Fibroblast of lung (primary cell): ENCODE results near the gene ZNF281. TPM values are rescaled to one million over a fixed set of nuclear protein-coding genes. Genes with fewer than 3 reads are reported as not detected.

Source experiments
- DNase-seq, 2 donors: peaks; one replicate each; pipeline versions ENCODE4 v3.0.0 to v3.0.0-alpha.2; 2010; ENCODE audit warnings: low read depth in 2 of 2
- H2AFZ ChIP-seq: 2 replicates; pipeline ENCODE4 v1.5.1; 2012; ENCODE audit warnings: low read length, control low read depth, inconsistent platforms
- H3K27ac ChIP-seq: 2 replicates; pipeline ENCODE4 v1.5.1; 2011; ENCODE audit warnings: low read length, control low read depth; ENCODE audit not compliant: insufficient read depth
- H3K27me3 ChIP-seq: 2 replicates; pipeline ENCODE4 v1.5.1; 2011; ENCODE audit warnings: mild to moderate bottlenecking, low read length; ENCODE audit not compliant: control insufficient read depth, insufficient read depth
- H3K36me3 ChIP-seq: 2 replicates; pipeline ENCODE4 v1.5.1; 2011; ENCODE audit warnings: low read length; ENCODE audit not compliant: control insufficient read depth, insufficient read depth
- H3K4me1 ChIP-seq: 2 replicates; pipeline ENCODE4 v1.5.1; 2011; ENCODE audit warnings: low read length; ENCODE audit not compliant: control insufficient read depth, insufficient read depth; ENCODE audit errors: extremely low read depth
- H3K4me2 ChIP-seq: 2 replicates; pipeline ENCODE4 v1.5.1; 2011; ENCODE audit warnings: low read length, control low read depth; ENCODE audit not compliant: insufficient read depth; ENCODE audit errors: extremely low read depth
- H3K4me3 ChIP-seq, 4 experiments: fragments of 200-600 bp in 1 of 4; sonication (generic) in 1 of 4; replicated peaks in 1 of 4; 2 replicates each; pipeline ENCODE4 v1.5.1; 2011 to 2016; ENCODE audit warnings: low read length in 4 of 4, low read depth in 3 of 4, mild to moderate bottlenecking in 3 of 4, control low read depth in 2 of 4, inconsistent platforms in 1 of 4, mixed read lengths in 1 of 4; ENCODE audit not compliant: insufficient read depth in 1 of 4; ENCODE audit errors: control extremely low read depth in 1 of 4
- H3K79me2 ChIP-seq: 2 replicates; pipeline ENCODE4 v1.5.1; 2012; ENCODE audit warnings: mild to moderate bottlenecking, low read length, inconsistent platforms; ENCODE audit not compliant: control insufficient read depth, insufficient read depth
- H3K9ac ChIP-seq: 2 replicates; pipeline ENCODE4 v1.5.1; 2011; ENCODE audit warnings: mild to moderate bottlenecking, low read length, control low read depth; ENCODE audit not compliant: insufficient read depth
- H3K9me3 ChIP-seq: 2 replicates; pipeline ENCODE4 v1.5.1; 2012; ENCODE audit warnings: low read depth, low read length; ENCODE audit not compliant: control insufficient read depth, insufficient read depth
- H4K20me1 ChIP-seq: 2 replicates; pipeline ENCODE4 v1.5.1; 2011; ENCODE audit warnings: low read length; ENCODE audit not compliant: control insufficient read depth, insufficient read depth; ENCODE audit errors: extremely low read depth
- EZH2 ChIP-seq: IDR thresholded peaks from 2 replicates; pipeline ENCODE4 v1.5.1; 2012; ENCODE audit warnings: low read length, control low read depth, mild to moderate bottlenecking; ENCODE audit errors: missing control alignments
- polyA plus RNA-seq, 2 donors: library from polyadenylated mRNA; depleted of rRNA in 1 of 2; stranded (reverse) in 1 of 2; unstranded in 1 of 2; fragments of >200 nt; gene quantifications; 2 replicates each; pipeline ENCODE4 v1.2.1, GENCODE V29; 2011 to 2012; ENCODE audit warnings: missing spikeins in 1 of 2
- total RNA-seq: library from RNA; depleted of rRNA; stranded (reverse); fragments of >200 nt; gene quantifications from 2 replicates; pipeline ENCODE4 v1.2.1, GENCODE V29; 2014
- TF ChIP-seq, protein P1 (sequence below), 2 donors: IDR thresholded peaks in 1 of 2; conservative IDR thresholded peaks in 1 of 2; 1 replicate in 1 of 2; 2 replicates in 1 of 2; pipeline ENCODE4 v1.5.1; 2011 to 2012; ENCODE audit warnings: low read length in 2 of 2, control low read depth in 1 of 2, inconsistent platforms in 1 of 2, low read depth in 1 of 2, mild to moderate bottlenecking in 1 of 2

Gene ZNF281
- total and polyA plus RNA-seq, 2 donors (not counting 1 experiment from before 2014, with no cell fraction given) = 14.0 to 39.0 TPM

DNA sequence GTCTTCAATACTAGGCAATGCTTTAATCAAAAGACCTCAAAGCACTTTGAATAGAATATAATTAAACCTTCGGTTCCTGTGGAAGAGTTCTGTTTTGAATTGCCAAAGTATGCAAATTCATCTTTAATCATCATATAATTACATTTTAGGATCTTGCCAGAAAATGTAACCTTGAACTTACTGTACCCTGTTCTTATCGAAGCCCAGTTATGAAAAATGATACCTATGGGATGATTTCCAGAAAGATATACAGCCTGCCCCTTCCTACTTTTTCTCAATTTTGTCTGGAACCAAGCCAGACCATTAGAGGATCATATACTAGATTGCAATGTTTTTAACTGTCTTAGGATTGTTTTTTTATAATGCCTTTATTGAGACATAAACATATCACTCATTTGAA lies 34.0 kb upstream of the ZNF281 start:
- Histone ChIP-seq H2AFZ (no peak overlapping the region), H3K36me3 (no peaks in the 10 kb centered on the region), H3K27ac (no peak overlapping the region), H3K9me3 (no peaks in the 10 kb centered on the region), H4K20me1 (no peaks in the 10 kb centered on the region), H3K79me2 (no peaks in the 10 kb centered on the region), H3K4me1 (no peaks in the 10 kb centered on the region), H3K9ac (no peak overlapping the region), H3K4me2 (no peak overlapping the region), H3K27me3 (no peaks in the 10 kb centered on the region), H3K4me3 (no peak overlapping the region)
- TF ChIP-seq EZH2 = no peak
- TF ChIP-seq, protein P1, sequence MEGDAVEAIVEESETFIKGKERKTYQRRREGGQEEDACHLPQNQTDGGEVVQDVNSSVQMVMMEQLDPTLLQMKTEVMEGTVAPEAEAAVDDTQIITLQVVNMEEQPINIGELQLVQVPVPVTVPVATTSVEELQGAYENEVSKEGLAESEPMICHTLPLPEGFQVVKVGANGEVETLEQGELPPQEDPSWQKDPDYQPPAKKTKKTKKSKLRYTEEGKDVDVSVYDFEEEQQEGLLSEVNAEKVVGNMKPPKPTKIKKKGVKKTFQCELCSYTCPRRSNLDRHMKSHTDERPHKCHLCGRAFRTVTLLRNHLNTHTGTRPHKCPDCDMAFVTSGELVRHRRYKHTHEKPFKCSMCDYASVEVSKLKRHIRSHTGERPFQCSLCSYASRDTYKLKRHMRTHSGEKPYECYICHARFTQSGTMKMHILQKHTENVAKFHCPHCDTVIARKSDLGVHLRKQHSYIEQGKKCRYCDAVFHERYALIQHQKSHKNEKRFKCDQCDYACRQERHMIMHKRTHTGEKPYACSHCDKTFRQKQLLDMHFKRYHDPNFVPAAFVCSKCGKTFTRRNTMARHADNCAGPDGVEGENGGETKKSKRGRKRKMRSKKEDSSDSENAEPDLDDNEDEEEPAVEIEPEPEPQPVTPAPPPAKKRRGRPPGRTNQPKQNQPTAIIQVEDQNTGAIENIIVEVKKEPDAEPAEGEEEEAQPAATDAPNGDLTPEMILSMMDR (conservative IDR thresholded peaks at IDR 0.05 in 1 of 2, IDR thresholded peaks at IDR 0.05 in 1 of 2; ENCODE audit: low read depth in 1 of 2, low read length in 2 of 2) = no peak
- no peak for DNase-seq

DNA sequence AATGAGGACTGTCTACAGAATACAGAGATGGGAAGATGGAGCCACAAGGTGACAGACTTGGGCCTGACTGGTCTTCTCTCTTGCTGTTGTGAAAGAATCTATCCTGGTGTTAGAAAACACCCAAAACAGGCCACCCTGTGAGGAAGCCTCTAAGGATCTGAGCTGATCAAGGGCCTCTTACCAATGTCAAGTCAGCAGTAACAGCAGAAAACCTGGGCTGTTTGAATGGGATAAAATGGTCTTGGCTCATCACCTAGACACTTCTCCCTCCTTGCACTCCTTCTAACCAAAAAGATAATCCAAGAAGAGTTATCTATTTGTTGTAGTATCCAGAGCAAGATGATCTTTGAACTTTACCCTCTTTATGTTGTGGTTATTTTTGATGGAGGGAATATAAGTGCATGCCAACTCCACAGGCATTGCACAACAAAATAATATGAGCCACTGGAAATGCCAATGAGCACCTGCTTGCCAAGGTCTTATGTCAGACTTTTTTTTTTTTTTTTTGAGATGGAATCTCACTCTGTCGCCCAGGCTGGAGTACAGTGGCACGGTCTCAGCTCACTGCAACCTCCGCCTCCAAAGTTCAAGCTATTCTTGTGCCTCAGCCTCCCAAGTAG lies 32.8 kb upstream of the ZNF281 start:
- H3K27me3 ChIP-seq = no peaks in the 10 kb centered on the region
- no peak overlapping the region for H3K4me3 ChIP-seq
- no peaks in the 10 kb centered on the region for H3K79me2 ChIP-seq
- TF ChIP-seq, protein P1 (conservative IDR thresholded peaks at IDR 0.05 in 1 of 2, IDR thresholded peaks at IDR 0.05 in 1 of 2; ENCODE audit: low read depth in 1 of 2, low read length in 2 of 2) = no peak
- TF ChIP-seq EZH2 = no peak
- no peak overlapping the region for H3K9ac ChIP-seq
- no peak overlapping the region for H2AFZ ChIP-seq
- DNase-seq = no peak
- no peaks in the 10 kb centered on the region for H3K9me3 ChIP-seq
- no peaks in the 10 kb centered on the region for H3K36me3 ChIP-seq
- H3K4me1 ChIP-seq = no peaks in the 10 kb centered on the region
- H4K20me1 ChIP-seq = no peaks in the 10 kb centered on the region
- H3K4me2 ChIP-seq = no peak overlapping the region
- H3K27ac ChIP-seq = no peak overlapping the region

DNA sequence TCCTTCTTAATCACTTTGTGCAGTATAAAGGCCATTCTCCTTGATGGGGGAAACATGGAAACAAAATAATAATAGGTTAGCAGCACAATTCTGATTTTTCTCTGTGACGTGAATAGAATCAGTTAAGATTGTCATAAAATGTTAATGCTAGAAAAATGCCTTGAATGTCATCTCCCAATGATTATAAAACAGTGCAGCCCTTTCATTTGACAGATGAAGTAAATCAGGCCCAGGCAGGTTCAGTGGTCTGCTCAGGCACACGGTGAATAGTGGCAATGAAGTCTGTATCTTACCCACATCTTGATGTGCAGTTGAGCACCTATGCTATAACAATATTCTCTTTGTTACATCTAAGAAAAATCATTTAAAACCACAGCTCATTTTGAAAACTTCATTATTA lies 32.2 kb upstream of the ZNF281 start:
- no peak for DNase-seq
- H2AFZ ChIP-seq = no peak overlapping the region
- no peak overlapping the region for H3K4me2 ChIP-seq
- H3K9ac ChIP-seq = no peak overlapping the region
- no peak overlapping the region for H3K4me3 ChIP-seq
- H3K79me2 ChIP-seq = no peaks in the 10 kb centered on the region
- TF ChIP-seq, protein P1 (conservative IDR thresholded peaks at IDR 0.05 in 1 of 2, IDR thresholded peaks at IDR 0.05 in 1 of 2; ENCODE audit: low read depth in 1 of 2, low read length in 2 of 2) = no peak
- no peak for TF ChIP-seq EZH2
- H3K36me3 ChIP-seq = no peaks in the 10 kb centered on the region
- no peaks in the 10 kb centered on the region for H3K4me1 ChIP-seq
- H4K20me1 ChIP-seq = no peaks in the 10 kb centered on the region
- H3K9me3 ChIP-seq = no peaks in the 10 kb centered on the region
- no peaks in the 10 kb centered on the region for H3K27me3 ChIP-seq
- no peak overlapping the region for H3K27ac ChIP-seq
